Epithelial cell of esophagus (primary cell): ENCODE measurements around the gene CFAP58.

Source experiments
- DNase-seq: peaks from one replicate; pipeline ENCODE4 v3.0.0; 2010; ENCODE audit warnings: low read depth
- H3K4me3 ChIP-seq: 2 replicates; pipeline ENCODE4 v1.5.1; 2011; ENCODE audit warnings: mild to moderate bottlenecking, low read length, control low read depth
- CTCF ChIP-seq: IDR thresholded peaks from 2 replicates; pipeline ENCODE4 v1.5.1; 2011; ENCODE audit warnings: low read depth, mild to moderate bottlenecking, low read length, control low read depth, inconsistent platforms; ENCODE audit not compliant: insufficient read depth; ENCODE audit errors: missing control alignments

The CFAP58 gene

GRCh38 chr10:104498347-104499081 lies 144.9 kb downstream of the CFAP58 start:
- no peak for TF ChIP-seq CTCF
- peak; percentile 2 for DNase-seq
- no peak overlapping the region for H3K4me3 ChIP-seq

- H3K4me3 ChIP-seq: no peak overlapping the region
- no peak for DNase-seq
- TF ChIP-seq CTCF: no peak
These were observed 147.8 kb downstream of the CFAP58 start for GRCh38 chr10:104501449-104501848.

GRCh38 chr10:104501864-104502579 lies 148.4 kb downstream of the CFAP58 start:
- no peak for TF ChIP-seq CTCF
- no peak for DNase-seq

GRCh38 chr10:104502907-104503306 lies 149.3 kb downstream of the CFAP58 start:
- no peak overlapping the region for H3K4me3 ChIP-seq
- no peak for TF ChIP-seq CTCF
- DNase-seq: no peak

More at GRCh38 chr10:104501864-104502579, 148.4 kb downstream of the CFAP58 start:
- no peak overlapping the region for H3K4me3 ChIP-seq
